Measurements from ENCODE around the gene MPZL3.

DNA sequence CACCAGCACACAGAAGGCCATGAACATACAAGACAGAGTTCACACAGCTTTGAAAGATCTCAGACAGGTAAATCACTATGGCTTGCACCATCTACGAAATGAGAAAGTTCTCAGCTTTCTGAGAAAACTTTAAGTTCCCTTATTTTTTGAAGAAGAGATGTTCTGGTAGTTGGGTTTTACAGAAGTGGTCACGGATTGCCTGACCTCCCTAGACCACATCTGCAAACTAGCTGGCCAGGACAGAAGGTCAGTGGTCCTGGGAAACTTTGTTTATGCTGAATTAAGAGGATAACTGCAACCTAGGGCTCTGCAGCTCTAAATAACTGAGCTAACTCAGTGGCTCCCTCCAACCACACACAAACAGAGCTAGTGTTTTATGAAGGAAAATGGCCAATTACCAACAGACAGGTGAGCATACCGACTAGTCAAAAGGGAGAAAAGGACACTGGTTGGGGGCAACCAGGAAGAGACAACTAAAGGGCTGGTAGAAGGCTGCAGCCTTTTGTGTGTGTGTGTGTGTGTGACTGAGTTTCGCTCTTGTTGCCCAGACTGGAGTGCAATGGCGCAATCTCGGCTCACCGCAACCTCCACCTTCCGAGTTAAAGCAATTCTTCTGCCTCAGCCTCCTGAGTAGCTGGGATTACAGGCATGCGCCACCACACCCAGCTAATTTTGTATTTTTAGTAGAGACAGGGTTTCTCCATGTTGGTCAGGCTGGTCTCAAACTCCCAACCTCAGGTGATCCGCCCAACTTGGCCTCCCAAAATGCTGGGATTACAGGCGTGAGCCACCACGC is 67.2 kb downstream of the MPZL3 start:
- TF ChIP-seq CTCF (conservative IDR thresholded peaks at IDR 0.05) (no peak), EZH2 (IDR thresholded peaks at IDR 0.05; ENCODE audit: low read depth) (no peak)

All from PC-9 (cell line).